ENCODE measurements around the gene C16orf87. TPM values are rescaled to one million over a fixed set of nuclear protein-coding genes. Genes with fewer than 3 reads are reported as not detected.

The C16orf87 gene
- total RNA-seq, 4 donors from 2014 or later, result 4.9 to 12.6 (median 6.8) TPM

GRCh38 chr16:46830417-46830901 is 521 bp downstream of the C16orf87 start:
- Histone ChIP-seq H3K27ac (peak overlapping the region; percentile 89), H3K9me3 (no peaks in the 10 kb centered on the region), H3K27me3 (no peaks in the 10 kb centered on the region), H3K36me3 (no peaks in the 10 kb centered on the region), H3K4me3 (peak overlapping the region; percentile 100), H3K4me1 (peaks cover 18% of the 10 kb centered on the region)
- DNase-seq (ENCODE audit: low spot score in 2 of 2), result peak; percentile 69 to 79
- no peak for TF ChIP-seq CTCF (IDR thresholded peaks at IDR 0.05)
- no peak for TF ChIP-seq EP300 (IDR thresholded peaks at IDR 0.05)
- 0% methylated on average over 17 of the region's 45 CpGs for WGBS

GRCh38 chr16:46828943-46829342 is 2.0 kb downstream of the C16orf87 start:
- peaks cover 18% of the 10 kb centered on the region for H3K4me1 ChIP-seq
- H3K27me3 ChIP-seq, result no peaks in the 10 kb centered on the region
- WGBS, result 95% methylated on average over 2 of the region's 2 CpGs
- no peak overlapping the region for H3K4me3 ChIP-seq
- no peaks in the 10 kb centered on the region for H3K9me3 ChIP-seq
- no peaks in the 10 kb centered on the region for H3K36me3 ChIP-seq
- no peak overlapping the region for H3K27ac ChIP-seq
- DNase-seq (ENCODE audit: low spot score in 2 of 2), result no peak
- TF ChIP-seq CTCF (IDR thresholded peaks at IDR 0.05) (no peak), POLR2A (IDR thresholded peaks at IDR 0.05) (no peak)

GRCh38 chr16:46828292-46828691 is 2.7 kb downstream of the C16orf87 start:
- TF ChIP-seq POLR2A (IDR thresholded peaks at IDR 0.05) (no peak), POLR2AphosphoS5 (IDR thresholded peaks at IDR 0.05) (no peak), CTCF (IDR thresholded peaks at IDR 0.05) (no peak), EP300 (IDR thresholded peaks at IDR 0.05) (no peak)
- no peak for DNase-seq (ENCODE audit: low spot score in 2 of 2)
- H3K27me3 ChIP-seq, result no peaks in the 10 kb centered on the region
- H3K36me3 ChIP-seq, result no peaks in the 10 kb centered on the region
- H3K4me1 ChIP-seq, result peaks cover 18% of the 10 kb centered on the region
- no peak overlapping the region for H3K27ac ChIP-seq
- H3K9me3 ChIP-seq, result no peaks in the 10 kb centered on the region
- H3K4me3 ChIP-seq, result no peak overlapping the region

- no peak for DNase-seq (ENCODE audit: low spot score in 2 of 2)
- H3K4me3 ChIP-seq, result no peak overlapping the region
- TF ChIP-seq POLR2A (IDR thresholded peaks at IDR 0.05), result no peak
- TF ChIP-seq POLR2AphosphoS5 (IDR thresholded peaks at IDR 0.05), result no peak
- TF ChIP-seq CTCF (IDR thresholded peaks at IDR 0.05), result no peak
- no peak for TF ChIP-seq EP300 (IDR thresholded peaks at IDR 0.05)
- H3K27me3 ChIP-seq, result no peaks in the 10 kb centered on the region
- H3K36me3 ChIP-seq, result no peaks in the 10 kb centered on the region
- H3K9me3 ChIP-seq, result no peaks in the 10 kb centered on the region
- 81% methylated on average over 3 of the region's 3 CpGs for WGBS
- H3K27ac ChIP-seq, result no peak overlapping the region
- H3K4me1 ChIP-seq, result peaks cover 14% of the 10 kb centered on the region
Observed at GRCh38 chr16:46826631-46827030, 4.3 kb downstream of the C16orf87 start.

- H3K27ac ChIP-seq, result no peak overlapping the region
- TF ChIP-seq EP300 (IDR thresholded peaks at IDR 0.05), result no peak
- TF ChIP-seq POLR2AphosphoS5 (IDR thresholded peaks at IDR 0.05), result no peak
- no peak for TF ChIP-seq CTCF (IDR thresholded peaks at IDR 0.05)
- no peak for TF ChIP-seq POLR2A (IDR thresholded peaks at IDR 0.05)
- no peaks in the 10 kb centered on the region for H3K27me3 ChIP-seq
- no peak overlapping the region for H3K4me3 ChIP-seq
- 66% methylated on average over 3 of the region's 3 CpGs for WGBS
- no peaks in the 10 kb centered on the region for H3K4me1 ChIP-seq
- no peaks in the 10 kb centered on the region for H3K36me3 ChIP-seq
- DNase-seq (ENCODE audit: low spot score in 2 of 2), result no peak
- H3K9me3 ChIP-seq, result no peaks in the 10 kb centered on the region
Observed at GRCh38 chr16:46822270-46822669, 8.7 kb downstream of the C16orf87 start.
